Transverse colon (tissue), 3 donors: ENCODE measurements around the gene POU5F2.

ENCODE experiments used
- CTCF ChIP-seq, 5 experiments: fragments of 200-600 bp in 3 of 5; fragments of 450-650 bp in 2 of 5; sonication (generic) in 3 of 5; IDR thresholded peaks; 1 replicate in 2 of 5; 2 replicates in 3 of 5; pipeline ENCODE4 v1.5.1; 2016 to 2017; ENCODE audit warnings: antibody characterized with exemption in 5 of 5, inconsistent platforms in 3 of 5, mild to moderate bottlenecking in 2 of 5, moderate library complexity in 1 of 5
- EP300 ChIP-seq: sonication (generic); formaldehyde crosslinking; IDR thresholded peaks from one replicate; pipeline ENCODE4 v1.6.1; 2017; ENCODE audit warnings: antibody characterized with exemption, low read depth
- POLR2A ChIP-seq: fragments of 450-650 bp; IDR thresholded peaks from one replicate; pipeline ENCODE4 v1.6.1; 2016; ENCODE audit warnings: antibody characterized with exemption, mild to moderate bottlenecking, moderate library complexity

GRCh38 chr5:93721071-93721470 is 20.3 kb downstream of the POU5F2 start:
- no peak for TF ChIP-seq CTCF (IDR thresholded peaks at IDR 0.05)
- TF ChIP-seq POLR2A, result no peak
- TF ChIP-seq EP300, result no peak
